Activated naive CD4-positive, alpha-beta T cell treated with anti-CD3 and anti-CD28 coated beads, Interleukin-2, amount 10 ng/mL, durations not matched to agents 7 days and 5 days (primary cell): Measurements from ENCODE around the gene ZNF628.

Source experiments
- CTCF ChIA-PET: fragments of 350-600 bp; sonication (Branson Sonifier 250); formaldehyde crosslinking; loops from one replicate; lab custom pipeline; 2021; ENCODE audit warnings: antibody characterized with exemption; lab: Charles Lee
- DNase-seq: peaks from one replicate; pipeline ENCODE4 v3.0.0-alpha.2; 2020
- H3K27ac Mint-ChIP-seq: one replicate; pipeline ENCODE4 v1.8.0; 2021; ENCODE audit warnings: mild to moderate bottlenecking, moderate library complexity, mixed read lengths
- H3K27me3 Mint-ChIP-seq: one replicate; pipeline ENCODE4 v1.8.0; 2021; ENCODE audit warnings: mild to moderate bottlenecking, mixed read lengths
- H3K36me3 Mint-ChIP-seq: one replicate; pipeline ENCODE4 v1.8.0; 2021; ENCODE audit warnings: mixed read lengths
- H3K4me1 Mint-ChIP-seq: one replicate; pipeline ENCODE4 v1.8.0; 2021; ENCODE audit warnings: mixed read lengths
- H3K4me3 Mint-ChIP-seq: one replicate; pipeline ENCODE4 v1.8.0; 2021; ENCODE audit warnings: mild to moderate bottlenecking, moderate library complexity, mixed read lengths
- H3K9me3 Mint-ChIP-seq: one replicate; pipeline ENCODE4 v1.8.0; 2021; ENCODE audit warnings: mixed read lengths

Gene ZNF628

GRCh38 chr19:55481148-55481793 lies 4.9 kb downstream of the ZNF628 start:
- Mint-ChIP-seq H3K36me3 (peaks cover 4% of the 10 kb centered on the region), H3K27ac (no peak overlapping the region), H3K4me3 (no peak overlapping the region), H3K4me1 (peaks cover 36% of the 10 kb centered on the region), H3K9me3 (no peaks in the 10 kb centered on the region), H3K27me3 (peaks cover 4% of the 10 kb centered on the region)
- CTCF ChIA-PET, result no interaction called here
- no peak for DNase-seq

DNA sequence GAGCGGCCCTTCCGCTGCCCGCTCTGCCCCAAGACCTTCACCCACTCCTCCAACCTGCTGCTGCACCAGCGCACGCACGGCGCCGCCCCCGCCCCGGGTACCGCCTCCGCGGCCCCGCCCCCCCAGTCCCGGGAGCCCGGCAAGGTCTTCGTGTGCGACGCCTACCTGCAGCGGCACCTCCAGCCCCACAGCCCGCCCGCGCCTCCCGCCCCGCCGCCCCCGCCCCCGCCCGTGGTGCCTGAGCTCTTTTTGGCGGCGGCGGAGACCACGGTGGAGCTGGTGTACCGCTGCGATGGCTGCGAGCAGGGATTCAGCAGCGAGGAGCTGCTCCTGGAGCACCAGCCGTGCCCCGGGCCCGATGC lies 5.4 kb downstream of the ZNF628 start:
- peaks cover 36% of the 10 kb centered on the region for H3K4me1 Mint-ChIP-seq
- H3K27ac Mint-ChIP-seq, result no peak overlapping the region
- H3K4me3 Mint-ChIP-seq, result no peak overlapping the region
- H3K36me3 Mint-ChIP-seq, result peaks cover 4% of the 10 kb centered on the region
- no peak for DNase-seq
- H3K9me3 Mint-ChIP-seq, result no peaks in the 10 kb centered on the region
- peaks cover 4% of the 10 kb centered on the region for H3K27me3 Mint-ChIP-seq
- CTCF ChIA-PET, result no interaction called here

DNA sequence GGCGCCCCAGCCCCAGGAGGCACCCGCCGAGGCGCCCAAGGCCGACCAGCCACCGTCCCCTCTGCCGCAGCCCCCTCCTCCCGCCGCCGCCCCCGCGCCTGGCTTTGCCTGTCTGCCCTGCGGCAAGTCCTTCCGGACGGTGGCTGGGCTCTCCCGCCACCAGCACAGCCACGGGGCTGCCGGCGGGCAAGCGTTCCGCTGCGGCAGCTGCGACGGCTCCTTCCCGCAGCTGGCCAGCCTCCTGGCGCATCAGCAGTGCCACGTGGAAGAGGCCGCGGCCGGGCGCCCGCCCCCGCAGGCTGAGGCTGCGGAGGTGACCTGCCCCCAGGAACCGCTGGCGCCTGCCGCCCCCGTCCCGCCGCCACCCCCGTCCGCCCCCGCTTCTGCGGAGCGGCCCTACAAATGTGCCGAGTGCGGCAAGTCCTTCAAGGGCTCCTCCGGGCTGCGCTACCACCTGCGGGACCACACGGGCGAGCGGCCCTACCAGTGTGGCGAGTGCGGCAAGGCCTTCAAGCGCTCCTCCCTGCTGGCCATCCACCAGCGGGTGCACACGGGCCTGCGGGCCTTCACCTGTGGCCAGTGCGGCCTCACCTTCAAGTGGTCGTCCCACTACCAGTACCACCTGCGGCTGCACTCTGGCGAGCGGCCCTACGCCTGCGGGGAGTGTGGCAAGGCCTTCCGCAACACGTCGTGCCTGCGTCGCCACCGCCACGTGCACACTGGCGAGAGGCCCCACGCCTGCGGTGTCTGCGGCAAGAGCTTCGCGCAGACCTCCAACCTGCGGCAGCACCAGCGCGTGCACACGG lies 5.9 kb downstream of the ZNF628 start:
- H3K27ac Mint-ChIP-seq, result no peak overlapping the region
- H3K4me3 Mint-ChIP-seq, result no peak overlapping the region
- CTCF ChIA-PET, result interaction anchor here (1.2 kb wide), 1 partner anchor 10 kb away, joined by 3 read pairs; no protein-coding TSS in a partner anchor
- DNase-seq, result no peak
- H3K27me3 Mint-ChIP-seq, result peaks cover 8% of the 10 kb centered on the region
- H3K36me3 Mint-ChIP-seq, result peaks cover 4% of the 10 kb centered on the region
- no peaks in the 10 kb centered on the region for H3K9me3 Mint-ChIP-seq
- peaks cover 33% of the 10 kb centered on the region for H3K4me1 Mint-ChIP-seq

DNA sequence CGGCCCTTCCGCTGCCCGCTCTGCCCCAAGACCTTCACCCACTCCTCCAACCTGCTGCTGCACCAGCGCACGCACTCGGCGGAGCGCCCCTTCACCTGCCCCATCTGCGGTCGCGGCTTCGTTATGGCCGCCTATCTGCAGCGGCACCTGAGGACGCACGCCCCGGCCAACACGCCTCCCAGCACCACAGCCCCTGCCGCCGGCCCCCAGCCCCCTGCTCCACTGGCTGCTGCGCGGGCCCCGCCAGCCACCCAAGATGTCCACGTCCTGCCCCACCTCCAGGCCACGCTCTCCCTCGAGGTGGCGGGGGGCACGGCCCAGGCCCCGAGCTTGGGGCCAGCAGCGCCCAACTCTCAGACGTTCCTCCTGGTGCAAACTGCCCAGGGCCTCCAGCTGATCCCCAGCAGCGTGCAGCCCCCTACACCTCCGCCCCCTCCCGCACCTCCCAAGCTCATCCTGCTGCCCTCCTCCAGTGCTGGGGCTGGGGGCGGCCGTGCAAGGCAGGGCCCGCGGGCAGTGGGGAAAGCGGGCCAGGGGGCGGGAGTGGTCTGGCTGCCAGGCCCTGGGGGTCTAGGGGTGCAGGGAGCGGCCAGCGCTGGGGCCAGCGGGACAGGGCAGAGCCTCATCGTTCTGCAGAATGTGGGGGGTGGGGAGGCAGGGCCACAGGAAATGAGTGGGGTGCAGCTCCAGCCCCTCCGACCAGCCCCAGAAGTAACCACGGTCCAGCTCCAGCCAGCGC lies 6.7 kb downstream of the ZNF628 start:
- no peaks in the 10 kb centered on the region for H3K9me3 Mint-ChIP-seq
- no peak overlapping the region for H3K27ac Mint-ChIP-seq
- CTCF ChIA-PET, result interaction anchor here (1.2 to 4.1 kb wide), 2 partner anchors 10 to 21 kb away, joined by 3 to 23 read pairs; no protein-coding TSS in a partner anchor
- H3K36me3 Mint-ChIP-seq, result peaks cover 4% of the 10 kb centered on the region
- no peak for DNase-seq
- peak overlapping the region; percentile 33 for H3K4me3 Mint-ChIP-seq
- peaks cover 13% of the 10 kb centered on the region for H3K27me3 Mint-ChIP-seq
- H3K4me1 Mint-ChIP-seq, result peaks cover 28% of the 10 kb centered on the region

- Mint-ChIP-seq H3K9me3 (no peaks in the 10 kb centered on the region), H3K36me3 (peaks cover 4% of the 10 kb centered on the region), H3K4me1 (peaks cover 20% of the 10 kb centered on the region), H3K4me3 (peak overlapping the region; percentile 73), H3K27me3 (peaks cover 19% of the 10 kb centered on the region), H3K27ac (no peak overlapping the region)
- CTCF ChIA-PET, result interaction anchor here (1.0 to 4.1 kb wide), 4 partner anchors 7 to 20 kb away, joined by 3 to 23 read pairs (median 5); partner anchors contain the start of gene ZNF628
- no peak for DNase-seq
Measured at GRCh38 chr19:55483706-55484592, 7.5 kb downstream of the ZNF628 start.

GRCh38 chr19:55484593-55485438 lies 8.4 kb downstream of the ZNF628 start, which contains the start of gene NAT14:
Gene NAT14 (plus strand): TSS chr19:55485188. CDS start chr19:55485709, 521 bp downstream.
- no peaks in the 10 kb centered on the region for H3K9me3 Mint-ChIP-seq
- peak; percentile 75 for DNase-seq
- H3K4me3 Mint-ChIP-seq, result peak within 1 kb of the TSS; percentile 73
- peaks cover 2% of the 10 kb centered on the region for H3K36me3 Mint-ChIP-seq
- CTCF ChIA-PET, result interaction anchor here (1.0 to 4.1 kb wide), 3 partner anchors 8 to 20 kb away, joined by 4 to 23 read pairs (median 6); partner anchors contain the start of gene ZNF628
- H3K4me1 Mint-ChIP-seq, result peaks cover 11% of the 10 kb centered on the region
- peak within 1 kb of the TSS; percentile 24 for H3K27ac Mint-ChIP-seq
- H3K27me3 Mint-ChIP-seq, result peaks cover 26% of the 10 kb centered on the region

- Mint-ChIP-seq H3K36me3 (no peaks in the 10 kb centered on the region), H3K9me3 (no peaks in the 10 kb centered on the region), H3K27me3 (peaks cover 33% of the 10 kb centered on the region), H3K4me1 (peaks cover 9% of the 10 kb centered on the region), H3K27ac (peak overlapping the region; percentile 19), H3K4me3 (peak overlapping the region; percentile 73)
- no peak for DNase-seq
- CTCF ChIA-PET, result interaction anchor here (1.0 to 4.1 kb wide), 3 partner anchors 9 to 19 kb away, joined by 4 to 23 read pairs (median 6); partner anchors contain the start of gene ZNF628
Measured at GRCh38 chr19:55485439-55486011, 9.1 kb downstream of the ZNF628 start.

- Mint-ChIP-seq H3K27ac (peak overlapping the region; percentile 6), H3K4me1 (peaks cover 9% of the 10 kb centered on the region), H3K27me3 (peaks cover 41% of the 10 kb centered on the region), H3K9me3 (no peaks in the 10 kb centered on the region), H3K36me3 (no peaks in the 10 kb centered on the region), H3K4me3 (peak overlapping the region; percentile 59)
- CTCF ChIA-PET, result interaction anchor here (1.4 to 4.1 kb wide), 2 partner anchors 18 to 19 kb away, joined by 5 to 23 read pairs; no protein-coding TSS in a partner anchor
- no peak for DNase-seq
Measured at GRCh38 chr19:55486043-55486970, 9.9 kb downstream of the ZNF628 start.

DNA sequence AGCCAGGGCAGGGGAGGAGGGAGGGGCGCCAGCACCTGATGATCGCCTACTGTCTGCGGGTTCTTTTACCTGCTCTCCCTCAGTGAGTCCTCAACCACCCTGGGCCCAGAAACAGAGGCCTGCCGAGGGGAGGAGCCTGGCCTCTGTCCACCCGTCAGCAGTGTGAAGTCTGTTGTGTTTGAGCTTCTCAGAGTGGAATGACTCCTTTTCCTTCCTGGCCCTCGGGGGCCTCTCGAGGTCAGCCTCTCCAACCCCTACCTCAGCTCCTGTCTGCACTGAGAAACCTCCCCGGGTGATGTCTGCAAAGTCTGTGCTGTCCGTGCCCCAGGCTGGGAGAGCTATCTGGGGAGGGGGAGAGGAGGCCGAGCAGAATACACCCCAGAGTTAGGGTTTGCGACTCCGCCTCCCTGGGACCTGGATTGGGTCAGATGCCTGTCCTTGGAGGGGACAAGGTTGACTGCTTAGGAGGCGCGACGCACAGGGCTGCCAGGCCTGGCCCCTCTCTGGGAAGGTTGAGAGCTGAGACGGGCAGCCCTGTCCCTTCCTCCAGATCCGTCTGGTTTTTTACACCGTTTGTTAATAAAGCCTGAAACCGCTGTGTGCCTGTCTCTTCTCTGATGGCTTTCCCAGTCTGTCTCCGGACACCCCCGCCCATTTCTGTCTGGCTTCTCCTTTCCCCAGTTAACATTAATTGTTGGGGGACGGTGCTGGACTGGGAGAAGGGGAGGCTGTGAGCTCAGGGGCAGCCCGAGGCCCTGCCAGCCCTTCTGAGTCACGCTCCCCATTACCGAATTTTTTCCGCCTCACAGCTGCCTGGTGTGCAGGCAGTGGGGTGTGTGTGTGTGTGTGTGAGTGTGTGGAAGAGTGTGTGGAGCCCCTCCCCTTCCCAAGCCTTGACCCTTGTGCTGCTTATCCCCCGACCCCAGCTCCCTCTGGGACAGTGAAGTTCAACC lies 10.8 kb downstream of the ZNF628 start:
- Mint-ChIP-seq H3K4me1 (peaks cover 9% of the 10 kb centered on the region), H3K27me3 (peaks cover 51% of the 10 kb centered on the region), H3K27ac (peak overlapping the region; percentile 71), H3K36me3 (no peaks in the 10 kb centered on the region), H3K4me3 (peak overlapping the region; percentile 12), H3K9me3 (no peaks in the 10 kb centered on the region)
- CTCF ChIA-PET, result interaction anchor here (1.4 to 4.1 kb wide), 2 partner anchors 17 to 20 kb away, joined by 5 to 23 read pairs; no protein-coding TSS in a partner anchor
- DNase-seq, result no peak

DNA sequence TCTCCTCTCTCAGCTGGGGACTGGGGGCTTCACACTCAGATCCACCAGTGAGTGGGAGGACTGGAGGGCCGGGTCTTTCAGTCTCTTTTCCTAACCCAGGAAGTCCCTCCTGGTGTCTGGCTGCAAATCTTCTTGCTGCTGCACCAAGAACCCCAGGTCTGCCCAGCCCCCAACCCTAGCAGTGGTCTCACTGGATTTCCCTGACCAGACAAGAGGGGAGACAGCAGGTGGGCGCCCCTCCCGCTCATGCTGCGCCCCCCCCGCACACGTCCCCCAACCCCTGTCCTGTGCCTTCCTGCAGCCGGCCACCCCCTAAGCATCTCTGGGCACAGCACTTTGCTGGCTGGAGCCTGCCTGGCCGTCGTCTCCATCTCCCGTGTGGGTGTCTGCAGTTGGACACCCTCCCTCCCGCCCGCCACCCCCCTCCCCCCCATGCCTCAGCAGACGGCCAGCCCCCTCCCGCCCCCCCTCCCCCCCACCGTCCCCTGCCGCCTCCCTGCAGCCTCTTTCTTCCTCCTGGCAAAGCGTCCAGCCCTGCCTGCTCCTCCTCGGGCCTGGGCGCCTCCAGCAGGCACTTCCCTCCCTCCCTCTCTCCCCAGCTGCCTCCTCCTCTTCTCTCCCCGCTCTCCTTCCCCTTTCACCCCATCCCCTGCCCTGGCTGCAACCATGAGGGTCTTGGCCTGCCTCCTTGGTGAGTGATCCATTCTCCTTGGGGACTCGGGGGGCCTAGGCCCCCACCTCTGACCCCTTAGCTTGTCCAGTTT lies 11.7 kb downstream of the ZNF628 start, which contains the start of gene SSC5D:
TSS of gene SSC5D (plus strand) at position 513 of the 764 bp plus-strand sequence. CDS start at position 667, 154 bp downstream.
- CTCF ChIA-PET, result interaction anchor here (1.4 kb wide), 1 partner anchor 20 kb away, joined by 5 read pairs; no protein-coding TSS in a partner anchor
- no peaks in the 10 kb centered on the region for H3K9me3 Mint-ChIP-seq

More for the DNA sequence above, 11.7 kb downstream of the ZNF628 start, which contains the start of gene SSC5D:
- Mint-ChIP-seq H3K36me3 (no peaks in the 10 kb centered on the region), H3K4me3 (no peak within 1 kb of the TSS), H3K4me1 (peaks cover 9% of the 10 kb centered on the region), H3K27ac (peak within 1 kb of the TSS; percentile 71), H3K27me3 (peaks cover 58% of the 10 kb centered on the region)
- DNase-seq, result no peak
